GM18507 (cell line): Measurements from ENCODE around the gene FAM200B.
"Not testable (repeated sequence)": the region's sequence is repeated elsewhere in the genome, so short reads cannot be mapped to it uniquely, and the experiment has no call there.

Experiments
- DNase-seq: peaks from one replicate; pipeline ENCODE4 v3.0.0; 2011; ENCODE audit warnings: low read depth; ENCODE audit not compliant: insufficient read length; ENCODE audit errors: extremely low spot score
- FAIRE-seq: peaks from 2 replicates; lab custom pipeline; 2011; peaks lifted over from hg19 to GRCh38; lab: Jason Lieb, UNC

The FAM200B gene

GRCh38 chr4:15718959-15719358 is 37.3 kb downstream of the FAM200B start:
- DNase-seq (no peak), FAIRE-seq (no peak)

- FAIRE-seq, result no peak
- DNase-seq, result no peak
These were observed 37.9 kb downstream of the FAM200B start for GRCh38 chr4:15719506-15719905.

DNA sequence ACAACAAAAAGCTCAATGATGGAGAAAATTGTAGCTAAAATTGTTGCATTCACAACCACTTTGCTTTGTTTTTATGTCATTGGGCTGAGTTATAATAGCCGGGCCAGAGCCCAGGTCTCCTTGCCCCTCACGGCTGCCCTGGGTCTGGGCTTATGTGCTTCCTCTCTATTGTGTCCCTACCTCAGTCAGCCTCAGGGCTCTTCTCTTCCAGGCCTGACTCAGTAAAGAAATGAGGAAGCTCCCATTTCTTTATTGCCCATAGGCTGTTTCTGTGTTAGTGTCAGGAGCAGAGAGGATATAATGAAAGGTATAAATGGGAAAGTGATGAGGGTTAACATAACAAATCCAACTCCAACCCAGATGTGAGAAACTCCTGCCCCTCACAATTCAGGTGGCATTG is 39.2 kb downstream of the FAM200B start:
- no peak for FAIRE-seq
- no peak for DNase-seq

- DNase-seq (no peak), FAIRE-seq (no peak)
These were observed 44.0 kb downstream of the FAM200B start for GRCh38 chr4:15725608-15726007.

GRCh38 chr4:15729910-15730533 is 48.4 kb downstream of the FAM200B start:
- peak; percentile 20 for DNase-seq
- peak; percentile 70 for FAIRE-seq

DNA sequence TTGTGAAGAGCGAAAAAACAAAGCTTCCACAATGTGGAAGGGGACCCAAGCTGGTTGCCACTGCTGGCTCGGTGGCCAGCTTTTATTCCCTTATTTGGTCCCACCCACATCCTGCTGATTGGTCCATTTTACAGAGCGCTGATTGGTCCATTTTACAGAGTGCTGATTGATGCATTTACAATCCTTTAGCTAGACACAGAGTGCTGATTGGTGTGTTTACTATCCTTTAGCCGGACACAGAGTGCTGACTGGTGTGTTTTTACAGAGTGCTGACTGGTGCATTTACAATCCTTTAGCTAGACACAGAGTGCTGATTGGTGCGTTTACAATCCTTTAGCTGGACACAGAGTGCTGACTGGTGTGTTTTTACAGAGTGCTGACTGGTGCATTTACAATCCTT is 51.4 kb downstream of the FAM200B start:
- DNase-seq, FAIRE-seq: not testable (repeated sequence)

GRCh38 chr4:15735536-15735935 is 53.9 kb downstream of the FAM200B start:
- FAIRE-seq (no peak), DNase-seq (no peak)

GRCh38 chr4:15736514-15737050 is 55.0 kb downstream of the FAM200B start:
- FAIRE-seq (no peak), DNase-seq (no peak)

DNA sequence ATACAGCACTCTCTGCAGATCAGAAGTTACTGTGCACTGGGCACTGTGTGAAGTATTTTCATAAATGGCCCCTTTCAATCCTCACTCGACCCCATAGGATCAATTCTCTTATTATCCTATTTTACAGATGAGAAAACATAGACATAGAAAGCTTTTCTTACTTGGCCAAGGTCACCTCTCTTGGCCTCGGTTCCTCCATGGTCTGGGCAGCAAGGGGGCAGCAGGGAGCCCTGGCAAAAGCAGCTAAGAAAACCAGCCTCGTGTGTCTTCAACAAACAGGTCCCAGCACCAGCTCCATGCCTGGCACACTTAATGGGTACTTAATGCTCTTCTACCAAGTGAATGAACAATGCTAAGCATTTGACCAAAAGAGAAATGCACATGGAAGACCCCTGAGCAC is 55.6 kb downstream of the FAM200B start:
- FAIRE-seq (no peak), DNase-seq (no peak)

DNA sequence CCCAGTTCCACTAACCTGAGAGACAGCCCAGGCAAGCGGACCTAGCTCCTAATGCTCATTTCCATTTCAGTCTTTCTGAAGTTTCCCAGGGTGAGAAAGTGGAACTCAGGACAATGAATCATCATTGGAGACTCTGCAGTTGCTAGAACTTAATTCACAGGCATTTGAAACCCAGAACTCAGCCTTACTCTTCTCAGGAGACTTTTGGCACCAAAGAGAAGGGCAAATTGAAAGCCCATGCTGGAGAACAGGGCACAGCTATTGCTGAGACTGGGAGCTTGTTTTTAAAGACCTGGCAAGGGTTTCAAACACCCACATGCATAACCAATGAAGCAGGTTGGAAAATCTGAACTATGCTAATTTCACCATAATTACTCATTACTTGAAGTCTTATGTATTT is 57.2 kb downstream of the FAM200B start:
- no peak for DNase-seq
- no peak for FAIRE-seq
